HG03354 (cell line): ENCODE data around the gene PPP1R1A.

Source experiments
- ATAC-seq: cut with Tn5 transposase; IDR thresholded peaks from one replicate; pipeline ENCODE4 v1.9.1; 2021; ENCODE audit warnings: mild to moderate bottlenecking; ENCODE audit not compliant: unreplicated experiment, poor library complexity, severe bottlenecking

The PPP1R1A gene

DNA sequence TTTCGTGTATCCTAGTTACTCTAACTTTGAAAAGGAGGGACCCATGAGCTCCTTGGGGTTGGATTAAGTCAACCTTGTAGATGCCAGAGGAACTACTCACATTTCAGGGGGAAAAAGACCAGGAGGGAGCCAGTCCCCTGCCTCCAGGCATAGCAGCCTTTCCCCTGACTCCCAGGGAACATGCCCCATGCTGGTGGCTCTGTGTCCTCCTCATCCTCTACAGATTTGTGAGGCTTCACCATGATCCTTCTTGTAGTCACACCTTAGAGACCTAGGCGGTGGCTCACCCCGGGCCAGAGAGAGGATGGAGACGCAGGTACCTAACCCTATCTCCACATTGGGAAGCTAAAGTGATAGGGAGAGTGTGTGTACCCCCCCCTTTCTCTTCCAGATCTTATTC, 16.0 kb upstream of the PPP1R1A start:
- no peak for ATAC-seq

GRCh38 chr12:54603872-54604271, 15.4 kb upstream of the PPP1R1A start:
- ATAC-seq, result no peak

DNA sequence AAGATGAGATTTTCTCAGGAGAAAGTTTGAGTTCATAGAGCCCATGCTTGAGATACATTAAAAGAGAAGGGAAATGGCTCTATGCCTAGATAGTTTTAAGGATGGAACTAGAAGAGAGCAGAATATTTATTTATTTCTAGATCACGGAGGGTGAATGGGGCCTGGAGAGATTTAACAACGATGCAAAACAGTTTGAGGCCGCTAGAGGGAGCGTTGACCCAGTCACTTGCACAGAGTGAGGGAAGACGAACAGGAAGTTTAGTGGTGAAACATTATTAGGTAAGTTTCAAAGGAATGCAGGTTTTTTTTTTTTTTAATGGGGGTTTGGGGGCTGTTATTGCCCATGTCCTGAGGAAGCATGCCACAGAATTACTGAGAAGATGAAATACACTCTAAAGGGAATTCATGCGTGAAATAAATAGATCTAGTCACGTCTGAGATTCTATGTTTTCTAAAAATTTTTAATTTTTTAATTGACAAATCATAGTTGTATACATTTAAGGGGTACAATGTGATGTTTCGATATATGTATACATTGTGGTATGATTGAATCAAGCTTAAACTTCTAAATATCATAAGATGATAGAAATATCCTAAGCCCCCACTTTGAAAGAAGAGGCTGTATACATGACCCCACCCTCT, 14.8 kb upstream of the PPP1R1A start:
- peak; percentile 97 for ATAC-seq

DNA sequence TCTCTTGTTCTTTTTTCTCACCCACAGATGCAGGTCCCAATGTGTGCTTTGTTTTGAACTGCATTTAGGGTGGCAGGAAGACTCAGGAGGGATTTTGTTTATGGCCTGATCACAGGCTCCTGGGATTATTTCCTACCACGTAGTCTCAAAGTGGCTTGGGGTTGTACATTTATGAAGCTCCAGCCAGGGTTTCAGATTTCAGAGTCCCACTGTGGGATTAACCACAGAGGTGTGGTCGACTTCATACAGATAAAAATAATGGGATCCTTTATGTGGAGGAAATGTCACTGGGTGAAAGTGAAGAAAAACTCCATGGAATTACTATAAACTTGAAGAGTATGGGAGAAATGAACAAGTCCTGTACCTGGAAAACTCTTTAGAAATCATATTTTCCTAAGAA, 14.2 kb upstream of the PPP1R1A start:
- no peak for ATAC-seq

DNA sequence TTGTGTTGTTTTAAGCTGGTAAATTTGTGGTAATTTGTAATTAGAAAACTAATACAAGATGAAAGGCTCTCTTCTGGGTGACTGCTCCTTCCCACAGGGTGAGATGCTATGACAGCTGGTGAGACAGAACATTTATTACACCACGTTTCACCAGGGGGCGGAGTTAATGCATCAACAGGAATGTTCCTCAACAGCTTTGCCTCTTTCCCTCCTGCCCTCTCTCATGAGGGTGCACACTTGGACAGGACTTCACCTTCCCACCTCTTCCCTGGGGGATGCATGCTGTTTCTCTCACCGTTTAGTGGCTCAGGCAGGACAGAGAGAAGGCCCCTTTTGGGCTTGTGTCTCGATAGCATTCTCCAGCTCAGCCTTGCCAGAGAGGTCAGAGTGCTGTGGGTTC, 13.4 kb upstream of the PPP1R1A start:
- no peak for ATAC-seq

GRCh38 chr12:54598970-54599369, 10.5 kb upstream of the PPP1R1A start:
- ATAC-seq, result no peak

DNA sequence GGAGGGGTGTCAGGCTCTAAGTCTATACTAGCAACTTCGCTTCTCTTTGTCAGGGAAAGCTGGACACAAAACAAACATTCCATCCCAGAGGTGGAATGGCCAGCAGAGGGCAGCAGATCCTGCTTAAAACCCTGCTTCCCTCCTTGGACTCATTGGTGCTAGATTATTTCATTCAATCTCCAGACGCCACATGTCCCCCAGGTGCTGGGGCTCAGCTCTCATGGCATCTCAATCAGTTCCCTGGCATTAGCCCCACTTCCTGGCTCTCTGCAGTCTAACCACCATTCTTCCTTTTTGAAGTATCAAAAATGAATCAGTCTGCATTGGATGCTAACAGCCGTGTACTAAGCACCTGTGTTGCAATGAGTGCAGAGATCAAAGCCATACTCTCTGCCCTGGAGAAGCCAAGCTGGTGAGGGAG, 8.1 kb upstream of the PPP1R1A start:
- peak; percentile 54 for ATAC-seq

DNA sequence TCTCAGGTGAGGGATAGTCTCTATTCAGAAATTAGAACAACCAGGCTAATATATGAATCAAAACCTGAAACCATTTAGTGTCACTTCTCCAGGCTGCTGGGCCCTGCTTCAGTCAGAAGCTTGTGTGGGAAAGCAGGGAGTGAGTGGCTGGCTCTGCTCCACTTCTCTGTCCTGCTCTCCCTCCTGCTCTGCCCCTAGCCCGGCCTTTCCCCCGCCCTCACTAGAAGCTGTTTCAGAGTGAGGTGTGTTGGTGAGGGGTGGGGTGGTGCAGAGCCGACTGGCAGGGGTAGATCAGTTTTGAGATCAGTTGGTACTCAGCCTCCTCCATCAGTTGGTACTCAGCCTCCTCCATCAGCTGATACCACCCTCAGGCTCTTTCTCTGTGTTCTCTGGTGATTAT, 7.0 kb upstream of the PPP1R1A start:
- ATAC-seq, result no peak

DNA sequence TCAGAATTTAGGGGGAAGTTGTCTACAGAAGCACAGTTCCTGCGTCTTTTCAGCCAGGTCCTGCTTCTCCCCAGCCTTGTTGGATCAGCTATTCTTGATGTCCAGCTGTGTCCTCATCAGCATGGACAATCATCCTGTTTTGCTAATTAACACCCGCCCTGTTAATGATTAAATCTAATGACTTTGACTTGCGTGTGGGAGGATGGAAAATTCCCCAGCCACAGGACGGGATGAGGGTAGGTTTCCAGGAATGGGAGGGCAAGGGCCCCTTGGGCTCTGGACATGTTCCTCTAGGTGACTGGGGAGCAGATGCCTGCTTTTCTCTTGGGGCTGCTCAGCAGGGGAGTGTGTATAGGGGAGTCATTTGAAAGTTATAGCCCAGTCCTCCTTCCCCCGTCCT, 5.3 kb upstream of the PPP1R1A start:
- no peak for ATAC-seq

GRCh38 chr12:54593135-54593534, 4.7 kb upstream of the PPP1R1A start:
- ATAC-seq, result no peak

GRCh38 chr12:54592316-54592715, 3.9 kb upstream of the PPP1R1A start:
- no peak for ATAC-seq

DNA sequence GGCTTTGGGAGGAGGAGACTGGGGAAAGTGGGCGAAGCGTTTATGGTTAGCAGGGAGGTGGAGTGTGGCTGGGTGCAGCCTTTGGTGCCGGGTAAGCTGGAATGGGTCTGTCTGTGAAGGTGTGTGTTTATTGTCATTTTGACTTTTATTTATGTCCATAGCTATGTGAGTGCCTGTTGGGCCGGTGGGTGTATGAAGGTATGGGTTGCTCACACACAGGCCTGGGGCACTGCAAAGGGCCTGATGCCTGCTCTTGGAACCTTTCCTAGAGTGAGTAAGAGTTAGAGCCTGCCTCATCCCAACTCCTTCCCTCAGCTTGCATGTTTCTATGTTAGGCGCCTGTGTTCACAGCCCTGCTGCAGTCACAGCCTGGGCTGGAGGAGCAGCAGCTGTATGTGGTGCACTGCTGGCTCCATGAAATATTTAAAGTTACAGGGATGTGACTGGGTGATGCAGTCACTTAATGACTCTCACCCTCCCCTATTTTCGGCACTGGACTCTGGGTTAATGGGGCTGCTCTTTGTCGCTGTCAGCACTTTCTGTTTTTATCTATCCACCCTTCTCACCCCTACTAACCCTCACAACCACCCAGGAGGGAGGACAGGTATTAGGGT, 2.6 kb upstream of the PPP1R1A start:
- ATAC-seq, result no peak

DNA sequence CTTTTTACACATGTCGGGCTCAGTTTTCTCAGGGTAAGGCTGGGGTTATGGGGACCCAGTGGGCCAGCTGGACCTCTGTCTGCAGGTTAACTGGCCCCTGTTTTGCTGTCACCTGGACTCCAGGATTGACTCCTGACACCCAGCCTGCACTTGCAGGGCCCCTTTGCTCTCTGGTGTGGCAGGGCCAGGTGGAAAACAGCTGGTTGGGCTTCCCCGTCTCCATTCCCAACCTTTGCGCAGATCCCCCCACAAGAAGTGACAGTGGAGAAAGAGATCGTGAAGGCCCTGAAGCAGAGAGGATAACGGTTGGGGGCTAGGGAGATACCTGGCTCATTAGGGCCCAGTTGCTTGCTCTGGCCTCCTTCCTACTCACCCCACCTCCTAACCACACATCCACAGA, 1.5 kb upstream of the PPP1R1A start:
- ATAC-seq, result no peak

- ATAC-seq, result no peak
Observed at GRCh38 chr12:54588890-54589267, 420 bp upstream of the PPP1R1A start.

DNA sequence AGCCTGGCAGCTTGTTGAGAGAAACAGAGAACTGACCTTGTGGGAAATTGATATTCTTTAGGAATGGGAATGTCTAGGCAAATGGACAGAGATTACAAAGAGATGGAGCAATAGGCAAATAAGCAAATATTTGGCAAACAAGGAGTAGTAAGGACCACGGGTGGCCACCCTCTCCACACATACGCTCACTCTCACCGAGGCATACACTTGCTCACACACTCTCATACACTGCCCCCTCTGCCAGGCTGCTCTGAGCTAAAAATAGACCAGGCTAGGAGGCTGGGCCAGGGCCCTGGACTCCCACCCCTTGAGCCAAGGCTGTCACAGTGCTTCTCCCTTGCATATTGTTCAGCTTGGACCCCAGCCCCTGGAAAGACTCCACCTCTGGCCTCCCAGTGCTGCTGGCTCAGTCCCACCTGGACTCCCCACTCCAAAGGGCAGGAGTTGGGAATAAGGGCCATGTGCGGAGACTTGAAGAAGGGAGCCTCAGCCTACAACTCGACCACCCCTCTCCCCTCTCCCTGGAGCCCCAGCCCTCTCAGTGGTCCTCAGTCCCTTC, 1.1 kb downstream of the PPP1R1A start:
- ATAC-seq, result no peak

GRCh38 chr12:54586620-54587019, 1.8 kb downstream of the PPP1R1A start:
- ATAC-seq, result no peak

- no peak for ATAC-seq
Observed at GRCh38 chr12:54585243-54585642, 3.2 kb downstream of the PPP1R1A start.

DNA sequence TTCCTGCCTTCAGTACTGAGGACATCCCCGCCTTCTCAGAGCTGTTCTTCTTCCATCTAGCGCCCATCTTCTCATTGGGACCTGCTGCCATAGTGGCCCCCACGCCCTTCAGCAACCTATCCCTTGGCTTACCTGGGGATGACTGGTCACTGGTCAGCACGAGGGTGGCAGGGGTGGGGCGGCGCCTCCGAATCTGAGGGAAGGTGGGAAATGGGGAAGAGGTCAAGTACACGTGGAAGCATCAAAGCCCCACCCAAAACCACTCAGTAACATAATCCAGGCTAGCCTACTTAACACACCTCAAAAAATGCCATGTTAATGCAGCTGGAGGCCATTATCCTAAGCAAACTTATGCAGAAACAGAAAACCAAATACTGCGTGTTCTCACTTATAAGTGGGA, 4.3 kb downstream of the PPP1R1A start:
- no peak for ATAC-seq

DNA sequence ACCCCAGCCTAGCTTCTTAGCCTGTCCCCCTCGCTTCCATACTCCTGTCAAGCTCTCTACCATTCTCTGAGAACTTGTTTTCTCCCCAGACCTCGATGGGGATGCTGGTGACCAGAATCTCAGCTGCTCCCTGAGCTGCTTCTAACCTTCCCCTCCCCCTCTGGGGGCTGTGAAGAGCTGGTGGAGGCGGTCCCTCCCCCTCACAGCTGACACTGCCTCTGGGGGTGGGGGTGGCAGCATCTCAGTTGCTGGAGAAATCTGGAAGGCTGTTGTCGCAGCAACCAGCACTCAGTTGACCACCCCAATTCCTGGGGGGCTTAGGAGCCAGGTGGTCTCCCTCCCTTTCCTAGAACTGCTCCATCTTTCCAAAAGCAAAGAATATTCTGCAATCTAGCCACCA, 4.7 kb downstream of the PPP1R1A start:
- ATAC-seq, result no peak

DNA sequence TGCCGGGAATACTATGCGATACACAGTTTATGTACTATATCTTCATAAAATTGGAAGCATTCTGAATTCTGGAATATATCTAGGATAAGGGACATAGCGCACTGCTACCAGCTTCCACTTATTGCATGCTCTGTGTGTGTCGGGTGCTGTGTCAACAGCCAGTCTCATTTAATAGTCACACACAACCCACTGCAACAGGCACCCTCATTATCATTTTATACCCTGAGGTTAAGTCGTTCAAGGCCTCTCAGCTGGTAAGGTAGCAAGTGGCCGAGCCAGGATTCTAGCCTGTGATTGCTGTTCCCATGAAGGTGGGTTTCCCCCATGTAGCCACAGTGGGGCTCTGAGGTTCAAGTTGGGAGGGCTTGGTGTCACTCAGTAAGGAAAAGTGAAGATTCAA, 7.0 kb downstream of the PPP1R1A start:
- ATAC-seq, result no peak

- ATAC-seq, result peak; percentile 98
Observed at GRCh38 chr12:54579696-54580333, 8.6 kb downstream of the PPP1R1A start.
